Gastrocnemius medialis (tissue), 4 donors: ENCODE measurements around the gene HSPA14.

Experiments used
- POLR2A ChIP-seq, 2 donors: fragments of 450-650 bp; IDR thresholded peaks; one replicate each; pipeline ENCODE4 v1.6.1; 2017; ENCODE audit warnings: antibody characterized with exemption in 2 of 2, mild to moderate bottlenecking in 2 of 2, moderate library complexity in 2 of 2
- TF ChIP-seq, protein P1 (sequence below), 5 experiments: fragments of 450-650 bp in 3 of 5; fragments of 200-600 bp in 2 of 5; sonication (generic) in 2 of 5; IDR thresholded peaks in 4 of 5; conservative IDR thresholded peaks in 1 of 5; 1 replicate in 4 of 5; 2 replicates in 1 of 5; pipeline ENCODE4 v1.5.1; 2016 to 2019; ENCODE audit warnings: antibody characterized with exemption in 5 of 5, mild to moderate bottlenecking in 3 of 5, moderate library complexity in 3 of 5

DNA sequence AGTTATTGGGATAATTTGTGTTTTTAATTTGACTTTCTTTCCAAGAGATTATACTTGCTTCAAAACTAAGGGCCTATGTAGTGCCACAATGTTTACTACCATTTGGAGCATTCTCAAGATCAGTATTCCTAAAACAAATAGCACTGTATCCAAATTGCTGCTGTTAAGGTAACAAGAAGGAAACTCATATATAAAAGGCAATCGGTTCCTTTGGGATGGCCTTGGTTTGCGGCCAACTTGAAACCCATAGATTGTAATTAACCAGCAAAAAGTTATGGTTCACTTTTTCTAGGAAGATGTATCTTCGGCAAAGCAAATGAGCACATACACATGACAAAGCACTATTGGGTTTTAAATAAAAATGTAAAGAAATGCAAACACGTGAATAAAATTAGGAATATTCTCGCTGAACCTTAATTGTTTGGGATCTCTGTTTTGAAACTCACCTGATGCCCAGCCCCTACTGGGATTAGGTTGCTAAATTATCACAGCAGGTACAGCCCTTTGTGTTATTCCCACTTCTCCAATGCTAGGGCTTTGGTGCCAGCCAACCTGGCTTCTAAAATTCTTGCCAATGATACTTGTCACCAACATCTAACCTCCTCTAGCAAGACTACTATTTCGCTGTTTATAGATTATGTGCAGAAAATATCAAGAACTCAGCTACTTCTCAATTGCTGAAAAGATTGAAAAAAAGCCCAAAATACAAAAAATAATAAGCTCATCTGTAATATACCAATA, 16.3 kb upstream of the HSPA14 start:
- TF ChIP-seq, protein P1, sequence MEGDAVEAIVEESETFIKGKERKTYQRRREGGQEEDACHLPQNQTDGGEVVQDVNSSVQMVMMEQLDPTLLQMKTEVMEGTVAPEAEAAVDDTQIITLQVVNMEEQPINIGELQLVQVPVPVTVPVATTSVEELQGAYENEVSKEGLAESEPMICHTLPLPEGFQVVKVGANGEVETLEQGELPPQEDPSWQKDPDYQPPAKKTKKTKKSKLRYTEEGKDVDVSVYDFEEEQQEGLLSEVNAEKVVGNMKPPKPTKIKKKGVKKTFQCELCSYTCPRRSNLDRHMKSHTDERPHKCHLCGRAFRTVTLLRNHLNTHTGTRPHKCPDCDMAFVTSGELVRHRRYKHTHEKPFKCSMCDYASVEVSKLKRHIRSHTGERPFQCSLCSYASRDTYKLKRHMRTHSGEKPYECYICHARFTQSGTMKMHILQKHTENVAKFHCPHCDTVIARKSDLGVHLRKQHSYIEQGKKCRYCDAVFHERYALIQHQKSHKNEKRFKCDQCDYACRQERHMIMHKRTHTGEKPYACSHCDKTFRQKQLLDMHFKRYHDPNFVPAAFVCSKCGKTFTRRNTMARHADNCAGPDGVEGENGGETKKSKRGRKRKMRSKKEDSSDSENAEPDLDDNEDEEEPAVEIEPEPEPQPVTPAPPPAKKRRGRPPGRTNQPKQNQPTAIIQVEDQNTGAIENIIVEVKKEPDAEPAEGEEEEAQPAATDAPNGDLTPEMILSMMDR (IDR thresholded peaks at IDR 0.05 in 4 of 5, conservative IDR thresholded peaks at IDR 0.05 in 1 of 5): no peak
- no peak for TF ChIP-seq POLR2A (IDR thresholded peaks at IDR 0.05)
